ENCODE measurements around the gene GNAQ.

The GNAQ gene

DNA sequence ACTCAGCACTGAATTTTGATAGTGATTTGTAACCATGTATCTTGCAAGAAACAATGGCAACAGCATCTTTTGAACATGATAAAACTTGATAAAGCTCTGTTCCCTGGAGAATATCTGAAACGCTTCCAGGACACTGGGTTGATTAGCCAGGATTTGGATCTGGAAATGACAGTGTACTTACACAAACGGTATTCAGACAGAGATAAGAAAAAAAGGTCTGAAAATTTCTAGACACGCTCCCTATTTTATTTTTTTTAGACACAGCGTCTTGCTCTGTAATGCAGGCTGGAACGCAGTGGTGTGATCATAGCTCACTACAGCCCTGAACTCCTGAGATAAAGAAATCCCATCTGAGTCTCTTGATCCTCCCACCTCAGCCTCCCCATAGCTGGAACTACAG is 109.0 kb downstream of the GNAQ start:
- in situ Hi-C loops (cut with MboI; ENCODE audit: low pct_unique_long_range_greater_than_20kb, low sequenced_read_pairs) = no loop called here

DNA sequence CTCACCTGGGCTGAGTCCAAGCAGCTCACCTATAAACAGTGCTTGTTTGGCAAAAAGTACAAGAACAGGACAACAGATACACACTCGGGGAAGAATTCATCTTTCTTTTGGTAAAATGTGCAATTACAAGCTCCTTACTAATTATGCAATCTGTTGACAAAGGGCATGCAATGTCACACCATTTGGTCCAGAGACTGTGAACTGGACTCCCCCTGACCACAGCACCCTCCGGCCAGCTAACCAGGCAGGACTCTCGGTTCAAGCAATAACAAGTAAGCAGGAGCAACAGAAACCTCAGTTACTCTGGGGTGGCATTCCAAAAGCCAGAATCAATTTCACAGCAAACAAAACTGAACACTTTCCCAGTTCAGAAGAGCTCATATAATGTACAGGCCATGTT is 113.8 kb downstream of the GNAQ start:
- in situ Hi-C loops (cut with MboI; ENCODE audit: low pct_unique_long_range_greater_than_20kb, low sequenced_read_pairs) = no loop called here
- DNase-seq = no peak

More for the DNA sequence above, 109.0 kb downstream of the GNAQ start:
- no peak for DNase-seq

DNA sequence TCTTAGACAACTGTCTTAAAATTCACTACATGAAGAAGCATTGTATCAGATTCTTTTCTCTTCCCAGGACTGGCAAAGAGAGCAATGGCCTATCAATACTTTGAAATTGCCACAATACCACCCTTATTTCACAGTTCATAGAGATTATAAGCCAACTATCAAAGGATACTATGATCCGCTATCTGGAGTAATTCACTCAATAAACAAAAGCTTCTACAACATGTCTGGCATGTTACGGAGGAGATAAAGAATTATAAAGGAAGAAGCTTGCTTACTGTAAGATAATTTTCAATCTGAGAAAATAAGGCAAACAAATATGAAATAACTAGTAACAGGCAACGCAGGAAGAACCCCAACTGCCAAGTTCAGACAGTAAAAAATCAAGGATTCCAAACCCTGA is 114.8 kb downstream of the GNAQ start:
- no peak for DNase-seq
- in situ Hi-C loops (cut with MboI; ENCODE audit: low pct_unique_long_range_greater_than_20kb, low sequenced_read_pairs) = no loop called here

DNA sequence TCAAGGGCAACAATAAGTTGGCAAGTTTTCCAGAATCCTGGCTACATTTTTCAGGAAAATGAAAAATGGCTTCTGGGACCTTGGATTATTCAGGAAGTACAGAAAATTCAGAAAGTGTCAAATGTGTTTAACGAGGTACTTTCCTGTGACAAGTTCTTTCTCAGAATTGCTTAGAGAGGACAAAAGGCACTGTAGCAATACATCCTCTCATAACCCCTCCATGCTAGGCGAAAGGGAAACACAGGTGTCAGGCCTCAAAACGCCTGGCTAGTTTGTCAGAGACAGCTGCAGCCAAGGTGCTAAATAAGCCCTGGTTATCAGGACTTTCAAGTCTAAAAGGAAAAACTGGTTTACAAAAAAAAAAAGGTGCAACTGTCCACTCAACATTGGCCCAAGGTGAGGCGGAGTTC is 115.2 kb downstream of the GNAQ start:
- in situ Hi-C loops (cut with MboI; ENCODE audit: low pct_unique_long_range_greater_than_20kb, low sequenced_read_pairs) = no loop called here
- DNase-seq = no peak

DNA sequence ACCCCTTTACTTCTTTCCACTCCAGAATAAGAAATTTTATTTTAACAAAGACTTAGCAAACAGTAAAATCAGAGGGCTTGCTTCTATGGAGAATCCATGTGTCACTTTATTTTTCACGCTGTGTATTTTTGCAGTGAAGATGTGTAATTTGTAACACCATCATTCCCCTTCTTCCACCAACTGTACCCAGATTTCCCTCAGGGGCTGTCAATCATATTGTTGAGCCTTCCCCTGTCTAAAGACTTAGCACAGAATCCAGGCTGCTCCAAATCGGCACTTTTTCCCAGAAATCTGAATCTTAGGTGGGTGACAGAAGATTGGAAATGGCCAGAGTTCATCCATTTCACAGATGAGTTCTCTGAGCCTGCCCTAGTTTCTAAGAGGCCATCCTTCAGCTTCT is 115.9 kb downstream of the GNAQ start:
- in situ Hi-C loops (cut with MboI; ENCODE audit: low pct_unique_long_range_greater_than_20kb, low sequenced_read_pairs) = no loop called here
- no peak for DNase-seq

DNA sequence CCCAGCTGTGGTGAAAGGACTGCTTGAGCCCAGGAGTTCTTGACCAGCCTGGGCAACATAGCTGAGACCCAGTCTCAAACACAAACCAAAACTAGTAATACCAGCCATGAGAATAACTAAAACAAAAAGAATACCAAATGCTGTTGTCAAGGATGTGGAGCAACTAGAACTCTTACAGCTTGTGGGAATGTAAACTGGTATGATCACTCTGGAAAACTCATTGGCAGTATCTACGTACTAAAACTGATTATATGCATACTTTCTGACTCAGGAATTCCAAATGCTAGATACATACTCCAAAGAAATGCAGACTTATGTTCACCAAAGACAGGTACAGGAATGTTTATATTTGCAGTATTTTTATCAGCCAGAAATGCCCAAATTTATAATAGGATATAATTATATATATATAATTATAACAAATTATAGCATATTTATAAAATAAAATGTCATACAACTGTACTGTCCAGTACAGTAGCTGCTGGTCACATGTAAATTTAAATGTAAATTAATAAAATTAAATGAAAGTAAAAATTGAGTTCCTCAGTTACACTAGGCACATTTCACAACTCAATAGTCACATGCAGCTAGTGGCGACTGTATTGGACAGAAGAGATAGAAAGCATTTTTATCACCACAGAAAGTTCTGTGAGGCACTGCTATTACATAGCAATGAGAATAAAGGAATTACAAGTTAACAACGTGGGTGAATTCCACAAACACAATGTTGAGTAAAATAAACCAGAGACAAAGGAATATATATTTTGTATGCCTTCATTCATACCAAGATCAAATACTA is 118.5 kb downstream of the GNAQ start:
- in situ Hi-C loops (cut with MboI; ENCODE audit: low pct_unique_long_range_greater_than_20kb, low sequenced_read_pairs) = no loop called here
- no peak for DNase-seq

DNA sequence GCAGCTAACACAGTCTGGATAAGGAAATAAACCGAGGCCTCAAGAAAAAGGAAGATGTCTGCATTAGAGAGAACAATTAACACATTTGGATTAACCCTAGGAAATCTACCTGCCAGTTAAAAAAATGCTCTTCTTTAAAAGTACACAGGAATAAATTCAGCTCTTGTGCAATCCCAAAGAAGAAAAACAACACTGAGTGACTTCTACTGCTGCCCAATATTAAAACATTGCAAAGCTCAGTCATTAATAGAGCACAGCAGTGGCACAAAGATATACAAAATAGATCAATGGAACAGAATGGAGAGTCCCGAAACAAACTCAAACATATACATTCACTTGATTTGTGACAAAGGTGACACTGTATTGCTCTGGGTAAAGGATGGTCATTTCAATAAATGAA is 119.7 kb downstream of the GNAQ start:
- in situ Hi-C loops (cut with MboI; ENCODE audit: low pct_unique_long_range_greater_than_20kb, low sequenced_read_pairs) = no loop called here
- no peak for DNase-seq

DNA sequence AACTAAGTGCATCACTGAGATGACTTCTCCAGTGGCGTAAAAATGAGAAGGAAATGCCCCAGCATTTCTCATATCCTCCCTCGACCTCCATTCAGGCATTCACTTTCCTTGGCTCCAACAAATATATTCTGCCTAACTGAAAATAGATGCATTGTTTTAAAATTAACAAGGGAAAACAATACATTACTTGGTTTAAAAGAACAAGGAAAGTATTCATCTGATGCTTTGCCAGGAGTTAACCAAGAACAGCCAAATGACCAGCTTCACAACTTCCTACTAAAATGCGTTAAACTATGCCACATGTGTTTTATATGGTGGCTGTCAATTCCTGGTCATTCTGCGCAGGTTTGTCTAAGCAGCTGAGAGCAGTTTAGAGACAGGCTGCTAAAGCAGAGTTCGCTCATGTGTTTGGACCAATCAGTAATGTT is 121.4 kb downstream of the GNAQ start:
- peak; percentile 72 for DNase-seq
- in situ Hi-C loops (cut with MboI; ENCODE audit: low pct_unique_long_range_greater_than_20kb, low sequenced_read_pairs) = no loop called here

DNA sequence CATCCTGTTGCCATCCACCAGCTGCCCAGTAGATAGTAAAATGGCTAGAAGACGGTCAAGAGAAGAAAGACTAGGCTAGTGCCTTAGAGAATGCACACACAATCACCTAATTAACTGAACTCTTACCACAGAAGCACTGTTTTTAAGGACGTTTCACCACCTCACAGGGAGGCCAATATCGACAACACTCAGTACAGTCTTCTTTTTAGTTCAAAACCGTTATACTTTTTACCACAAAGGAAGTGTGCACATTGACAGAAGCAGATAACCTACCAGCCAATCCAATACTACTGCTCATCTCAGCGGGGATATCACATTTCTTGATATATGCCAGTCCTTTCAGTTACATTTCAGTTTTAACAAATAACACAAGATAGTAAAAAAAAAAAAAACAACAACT is 122.3 kb downstream of the GNAQ start:
- in situ Hi-C loops (cut with MboI; ENCODE audit: low pct_unique_long_range_greater_than_20kb, low sequenced_read_pairs) = no loop called here
- peak; percentile 97 for DNase-seq

DNA sequence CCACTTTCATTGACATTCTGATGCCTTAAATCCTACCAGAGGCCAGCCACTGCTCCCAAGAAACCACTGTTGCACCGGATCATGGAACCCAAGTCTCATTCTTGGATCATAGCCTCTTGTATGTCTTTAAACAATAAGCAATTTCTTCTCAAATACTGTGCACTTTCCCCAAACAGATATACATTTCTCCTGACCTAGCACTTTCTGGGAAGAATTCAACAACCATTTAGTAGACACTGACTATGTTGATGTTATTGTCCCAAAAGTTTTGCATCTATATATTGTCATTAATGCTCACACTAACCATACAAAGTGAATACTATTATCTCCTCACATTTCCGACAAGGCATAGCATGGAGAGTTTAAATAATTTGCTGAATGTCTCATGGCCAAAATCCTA is 123.3 kb downstream of the GNAQ start:
- in situ Hi-C loops (cut with MboI; ENCODE audit: low pct_unique_long_range_greater_than_20kb, low sequenced_read_pairs) = no loop called here
- no peak for DNase-seq

DNA sequence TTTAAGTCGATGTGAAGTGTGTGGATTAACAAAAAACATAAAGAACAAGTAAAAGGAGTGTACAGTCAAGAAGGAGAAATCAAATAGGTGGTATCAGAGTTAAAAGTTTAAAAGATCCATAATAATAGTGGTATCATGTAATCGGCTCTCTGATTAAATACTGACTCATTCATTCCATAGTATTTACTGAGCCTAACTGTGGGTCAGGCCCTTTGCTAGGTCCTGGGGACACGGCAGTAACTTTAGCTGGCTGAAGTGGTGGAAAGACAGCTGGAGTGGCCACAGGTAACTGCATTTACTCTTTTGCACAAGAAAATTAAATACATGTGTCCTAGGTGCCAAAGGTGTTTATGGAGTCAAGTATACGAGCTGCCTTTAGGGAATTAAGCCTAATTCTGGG is 124.0 kb downstream of the GNAQ start:
- no peak for DNase-seq
- in situ Hi-C loops (cut with MboI; ENCODE audit: low pct_unique_long_range_greater_than_20kb, low sequenced_read_pairs) = no loop called here

DNA sequence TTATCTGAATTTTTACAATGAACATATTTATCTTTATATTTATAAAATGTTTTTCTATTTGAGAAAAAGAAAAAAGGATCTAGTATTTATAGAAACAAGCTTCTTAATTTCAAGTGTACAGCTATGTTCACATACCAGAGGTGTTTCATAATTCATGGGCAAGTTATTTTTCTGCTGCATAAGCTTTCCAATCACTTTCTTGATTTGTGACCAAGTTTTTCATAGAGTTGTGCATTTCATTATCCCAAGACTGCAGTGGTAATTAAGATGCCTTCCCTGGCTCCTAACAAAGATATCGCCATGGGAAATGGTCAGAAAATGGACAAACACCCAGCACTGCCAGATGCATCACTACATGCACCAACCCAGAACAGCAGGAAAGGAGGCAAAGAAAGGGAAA is 124.6 kb downstream of the GNAQ start:
- no peak for DNase-seq
- in situ Hi-C loops (cut with MboI; ENCODE audit: low pct_unique_long_range_greater_than_20kb, low sequenced_read_pairs) = no loop called here

DNA sequence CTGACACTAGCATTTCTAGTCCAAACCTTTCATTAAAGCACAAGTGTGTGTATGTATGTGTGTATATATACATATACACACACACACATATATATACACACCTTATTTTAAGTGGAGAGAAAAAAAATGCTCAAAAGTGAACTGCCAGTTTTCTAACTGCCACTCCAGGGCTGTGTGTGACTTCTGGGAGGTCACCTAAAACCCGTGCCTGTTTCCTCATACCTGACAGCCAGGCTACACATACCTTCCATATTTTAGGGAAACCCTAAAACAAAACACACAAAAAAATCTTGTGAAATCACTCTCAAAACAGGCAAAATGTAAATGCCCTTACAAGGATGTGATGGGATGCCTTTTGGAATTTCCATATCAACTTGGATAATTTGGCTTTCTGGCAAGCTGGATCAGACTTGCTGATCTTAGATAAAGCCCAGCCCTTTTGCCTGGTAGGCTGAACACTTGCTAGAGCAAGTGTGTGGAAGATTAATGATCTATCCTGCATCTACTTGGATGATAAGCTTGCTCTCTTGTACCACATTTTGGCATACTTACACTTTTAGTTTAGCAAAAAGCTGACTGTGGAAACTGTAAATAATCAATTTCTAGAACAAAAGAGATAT is 127.8 kb downstream of the GNAQ start:
- in situ Hi-C loops (cut with MboI; ENCODE audit: low pct_unique_long_range_greater_than_20kb, low sequenced_read_pairs) = no loop called here
- no peak for DNase-seq

DNA sequence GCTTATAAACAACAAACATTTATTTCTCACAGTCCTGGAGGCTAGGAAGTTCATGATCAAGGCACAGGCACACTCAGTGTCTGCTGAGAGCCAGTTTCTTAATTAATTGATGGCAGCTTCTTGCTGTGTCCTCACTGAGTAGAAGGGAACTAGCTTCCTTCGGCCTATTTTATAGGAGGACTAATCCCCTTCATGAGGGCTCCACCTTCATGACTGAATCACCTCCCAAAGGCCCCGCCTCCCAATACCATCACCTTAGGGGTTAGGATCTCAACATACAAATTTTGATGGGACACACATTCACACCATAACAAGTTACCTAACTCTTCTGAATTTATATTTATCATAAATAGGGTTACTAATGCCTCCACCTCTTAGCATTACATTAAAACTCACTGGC is 129.8 kb downstream of the GNAQ start:
- in situ Hi-C loops (cut with MboI; ENCODE audit: low pct_unique_long_range_greater_than_20kb, low sequenced_read_pairs) = no loop called here
- no peak for DNase-seq

DNA sequence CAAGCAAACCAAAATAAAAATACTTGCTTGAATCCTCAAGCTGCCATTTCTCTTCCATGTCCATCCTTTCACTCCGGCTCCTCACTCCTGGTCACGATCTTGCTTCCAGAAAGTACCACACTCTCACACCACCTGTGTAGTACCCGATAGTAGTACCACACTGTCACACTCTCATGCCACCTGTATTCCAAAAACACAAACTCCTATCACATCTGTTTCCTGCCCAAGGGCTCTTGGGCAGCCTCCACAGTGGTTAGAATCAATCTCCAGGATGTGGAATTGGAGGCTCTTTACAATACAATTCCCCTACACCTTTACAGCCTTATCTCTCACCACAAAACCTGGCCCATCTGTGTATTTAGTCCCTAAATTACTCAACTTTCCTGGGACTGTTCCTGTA is 130.6 kb downstream of the GNAQ start:
- in situ Hi-C loops (cut with MboI; ENCODE audit: low pct_unique_long_range_greater_than_20kb, low sequenced_read_pairs) = no loop called here
- no peak for DNase-seq

DNA sequence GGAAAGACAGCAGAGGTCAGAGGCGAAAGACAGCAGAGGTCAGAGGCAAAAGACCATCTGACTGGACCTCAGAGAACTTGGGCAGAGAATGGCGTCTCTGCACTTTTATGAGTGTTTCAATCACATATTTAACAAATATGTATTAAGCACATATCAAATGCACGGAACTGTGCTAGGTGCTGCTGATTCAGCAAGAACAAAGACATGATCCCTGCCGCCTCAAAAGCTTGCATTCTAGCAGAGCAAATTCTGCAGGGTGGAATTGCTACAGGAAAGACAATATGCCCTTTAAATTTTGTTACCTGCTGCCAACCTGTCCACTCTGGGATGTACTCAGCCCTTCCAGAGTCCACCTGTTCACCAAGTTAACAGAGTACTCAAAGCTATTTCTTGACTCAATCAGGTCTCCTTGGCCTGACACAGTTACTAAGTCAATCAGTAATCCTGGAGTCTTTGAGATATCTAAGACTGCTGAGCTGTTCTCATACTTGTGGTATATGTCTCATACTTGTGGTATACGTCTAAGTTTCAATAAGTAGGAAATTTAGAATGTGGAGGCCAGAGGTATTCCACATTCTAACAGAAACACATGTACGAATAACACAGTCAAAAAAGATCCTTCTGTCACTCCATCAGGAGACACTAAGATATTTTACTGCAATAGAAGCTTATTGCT is 131.8 kb downstream of the GNAQ start:
- no peak for DNase-seq
- in situ Hi-C loops (cut with MboI; ENCODE audit: low pct_unique_long_range_greater_than_20kb, low sequenced_read_pairs) = no loop called here

DNA sequence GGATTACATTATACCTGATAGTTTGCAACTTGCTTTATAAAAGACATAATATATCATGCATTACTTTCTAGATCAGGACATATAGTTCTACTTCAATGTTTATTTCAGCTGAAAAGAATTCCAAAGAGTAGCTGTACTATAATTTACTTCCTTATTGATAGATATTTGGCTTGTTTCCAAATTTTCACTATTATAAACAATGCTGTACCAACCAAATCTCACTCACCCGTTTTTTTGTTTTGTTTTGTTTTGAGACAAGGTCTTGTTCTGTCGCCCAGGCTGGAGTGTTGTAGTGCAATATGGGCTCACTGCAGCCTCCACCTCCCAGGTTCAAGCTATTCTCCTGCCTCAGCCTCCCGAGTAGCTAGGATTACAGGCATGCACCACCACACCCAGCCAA is 132.7 kb downstream of the GNAQ start:
- no peak for DNase-seq
- in situ Hi-C loops (cut with MboI; ENCODE audit: low pct_unique_long_range_greater_than_20kb, low sequenced_read_pairs) = no loop called here

DNA sequence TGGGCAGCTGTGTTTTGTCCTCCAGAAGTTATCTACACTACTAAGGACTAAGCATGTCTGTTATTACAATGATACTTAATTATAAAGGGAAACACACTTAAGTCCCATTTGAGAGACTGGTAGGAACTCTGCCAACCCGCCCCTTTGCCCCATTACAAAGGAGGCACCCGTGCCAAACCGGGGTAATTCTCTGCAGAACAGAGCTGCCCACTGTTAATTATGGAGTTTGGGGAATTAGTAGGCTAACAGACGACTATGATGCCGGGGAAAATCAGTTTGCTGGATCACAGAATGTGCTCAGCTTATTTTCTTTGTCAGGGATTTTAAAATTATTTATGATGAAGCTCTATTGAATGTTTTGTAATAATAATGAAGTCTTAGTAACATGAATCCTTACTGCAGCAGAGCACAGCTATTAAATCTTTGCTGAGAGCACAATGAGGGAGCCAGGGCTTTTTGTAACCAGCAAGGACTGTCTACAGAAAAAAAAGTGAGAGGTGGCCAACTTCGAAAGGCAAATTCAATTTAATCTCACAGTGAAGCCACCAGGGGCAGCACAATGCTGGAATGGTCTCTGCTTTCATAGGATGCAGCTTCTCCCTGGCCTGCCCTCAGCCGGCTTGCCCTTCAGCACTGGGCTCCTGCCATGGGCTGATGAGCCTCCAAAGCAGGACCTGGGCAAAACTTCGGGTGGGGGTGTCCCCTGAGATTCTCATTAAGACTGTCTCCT is 134.5 kb downstream of the GNAQ start:
- no peak for DNase-seq
- in situ Hi-C loops (cut with MboI; ENCODE audit: low pct_unique_long_range_greater_than_20kb, low sequenced_read_pairs) = no loop called here

DNA sequence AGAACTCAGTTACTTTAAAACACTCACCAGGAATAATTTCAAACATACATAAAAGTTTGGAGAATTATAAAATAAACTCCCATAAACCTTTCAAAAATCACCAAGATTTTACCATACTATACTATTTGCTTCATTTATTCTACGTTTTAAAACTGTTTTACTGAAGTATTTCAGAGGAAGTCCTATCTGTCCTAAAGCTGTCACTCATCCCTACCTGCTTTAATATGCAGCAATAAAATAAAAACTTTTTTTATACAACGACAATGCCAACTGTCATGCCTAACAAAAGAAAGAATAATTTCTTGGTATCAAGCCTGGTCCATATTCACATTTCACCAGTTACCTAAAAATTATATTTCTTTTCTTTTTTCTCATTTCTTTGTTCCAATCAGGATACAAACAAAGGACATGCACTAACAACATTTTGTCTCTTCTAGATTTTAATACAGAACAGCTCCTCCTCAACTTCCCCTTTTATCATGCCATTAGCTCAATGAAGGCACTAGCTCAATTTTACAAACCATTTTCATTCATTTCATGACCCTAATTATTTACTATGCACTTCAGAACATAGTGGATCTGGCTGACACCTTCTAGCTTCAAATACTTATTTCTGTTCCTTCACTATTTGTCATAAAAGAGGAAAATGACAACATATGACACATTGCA is 135.2 kb downstream of the GNAQ start:
- in situ Hi-C loops (cut with MboI; ENCODE audit: low pct_unique_long_range_greater_than_20kb, low sequenced_read_pairs) = no loop called here
- peak; percentile 67 for DNase-seq
